OCI-LY1 (cell line): ENCODE data around the gene CD1E.

Experiments used
- H2AFZ ChIP-seq: fragments of 200-600 bp; sonication (generic), shearing (Covaris generic); 2 replicates; pipeline ENCODE4 v1.6.0; 2014; ENCODE audit warnings: antibody characterized with exemption, mild to moderate bottlenecking, low read length
- H3F3A ChIP-seq: fragments of 200-600 bp; sonication (generic), shearing (Covaris generic); 2 replicates; pipeline ENCODE4 v1.6.0; 2014; ENCODE audit warnings: mild to moderate bottlenecking, antibody characterized with exemption, low read length, moderate library complexity; ENCODE audit not compliant: insufficient read depth
- H3K27ac ChIP-seq: fragments of 200-600 bp; sonication (generic); 2 replicates; pipeline ENCODE4 v1.5.1; 2014; ENCODE audit warnings: low read length, mixed run types, mild to moderate bottlenecking, low read depth; ENCODE audit not compliant: poor library complexity, severe bottlenecking
- H3K27me3 ChIP-seq: fragments of 200-600 bp; sonication (generic); 2 replicates; pipeline ENCODE4 v1.6.0; 2014; ENCODE audit warnings: antibody characterized with exemption, mild to moderate bottlenecking, low read length, moderate library complexity; ENCODE audit not compliant: insufficient read depth
- H3K36me3 ChIP-seq: fragments of 200-600 bp; sonication (generic); 2 replicates; pipeline ENCODE4 v1.6.1; 2014; ENCODE audit warnings: mild to moderate bottlenecking, antibody characterized with exemption, low read length, moderate library complexity, mixed read lengths; ENCODE audit not compliant: insufficient read depth
- H3K4me1 ChIP-seq: fragments of 200-600 bp; sonication (generic); 2 replicates; pipeline ENCODE4 v1.5.1; 2014; ENCODE audit warnings: mild to moderate bottlenecking, low read length, moderate library complexity; ENCODE audit not compliant: insufficient read depth, severe bottlenecking
- H3K4me2 ChIP-seq: fragments of 200-600 bp; sonication (generic), shearing (Covaris generic); 2 replicates; pipeline ENCODE4 v1.6.1; 2014; ENCODE audit warnings: low read length
- H3K4me3 ChIP-seq: fragments of 200-600 bp; sonication (generic); 2 replicates; pipeline ENCODE4 v1.5.1; 2014; ENCODE audit warnings: low read length, low read depth, mild to moderate bottlenecking, mixed read lengths; ENCODE audit not compliant: poor library complexity, severe bottlenecking
- H3K79me2 ChIP-seq: fragments of 200-600 bp; shearing (Covaris generic); 2 replicates; pipeline ENCODE4 v1.6.1; 2016; ENCODE audit warnings: mixed run types, low read length, mixed read lengths; ENCODE audit not compliant: insufficient read depth
- H3K9ac ChIP-seq: fragments of 200-600 bp; sonication (generic), shearing (Covaris generic); 2 replicates; pipeline ENCODE4 v1.6.1; 2014; ENCODE audit warnings: mild to moderate bottlenecking, low read length, mixed read lengths
- H3K9me2 ChIP-seq: fragments of 200-600 bp; sonication (generic), shearing (Covaris generic); 2 replicates; pipeline ENCODE4 v1.6.1; 2014; ENCODE audit warnings: low read depth, mild to moderate bottlenecking, low read length, mixed read lengths
- H3K9me3 ChIP-seq: fragments of 200-600 bp; shearing (Covaris generic); 2 replicates; pipeline ENCODE4 v1.6.1; 2014; ENCODE audit warnings: low read length, mixed read lengths
- H4K20me1 ChIP-seq: fragments of 200-600 bp; sonication (generic), shearing (Covaris generic); 2 replicates; pipeline ENCODE4 v1.6.0; 2016; ENCODE audit warnings: mild to moderate bottlenecking, low read length; ENCODE audit not compliant: insufficient read depth
- CTCF ChIP-seq: fragments of 200-600 bp; sonication (generic), shearing (Covaris generic); IDR thresholded peaks from 2 replicates; pipeline ENCODE4 v1.5.1; 2017; ENCODE audit warnings: mild to moderate bottlenecking, antibody characterized with exemption, low read length, moderate library complexity, mixed read lengths
- EZH2 ChIP-seq: fragments of 200-600 bp; sonication (generic), shearing (Covaris generic); IDR thresholded peaks from 2 replicates; pipeline ENCODE4 v1.8.0; 2017; ENCODE audit warnings: borderline replicate concordance, mixed run types, mild to moderate bottlenecking, antibody characterized with exemption, low read length, moderate library complexity, mixed read lengths

The CD1E gene

GRCh38 chr1:158354255-158354654 lies 561 bp downstream of the CD1E start:
- H3K9me2 ChIP-seq = no peaks in the 10 kb centered on the region
- H3K4me1 ChIP-seq = no peaks in the 10 kb centered on the region
- no peak overlapping the region for H3K4me3 ChIP-seq
- H3K27me3 ChIP-seq = no peaks in the 10 kb centered on the region
- no peaks in the 10 kb centered on the region for H3K79me2 ChIP-seq
- H2AFZ ChIP-seq = no peak overlapping the region
- no peak overlapping the region for H3K27ac ChIP-seq
- no peak overlapping the region for H3K4me2 ChIP-seq
- no peak for TF ChIP-seq CTCF
- TF ChIP-seq EZH2 = no peak
- no peaks in the 10 kb centered on the region for H3F3A ChIP-seq
- H3K9me3 ChIP-seq = no peaks in the 10 kb centered on the region
- no peaks in the 10 kb centered on the region for H3K36me3 ChIP-seq
- H4K20me1 ChIP-seq = no peaks in the 10 kb centered on the region
- no peak overlapping the region for H3K9ac ChIP-seq

GRCh38 chr1:158355773-158356285 lies 2.1 kb downstream of the CD1E start:
- no peaks in the 10 kb centered on the region for H4K20me1 ChIP-seq
- no peaks in the 10 kb centered on the region for H3K9me3 ChIP-seq
- H3F3A ChIP-seq = no peaks in the 10 kb centered on the region
- H3K27me3 ChIP-seq = no peaks in the 10 kb centered on the region
- no peak overlapping the region for H3K9ac ChIP-seq
- no peaks in the 10 kb centered on the region for H3K36me3 ChIP-seq
- no peaks in the 10 kb centered on the region for H3K9me2 ChIP-seq
- no peak for TF ChIP-seq EZH2
- TF ChIP-seq CTCF = no peak
- H3K27ac ChIP-seq = no peak overlapping the region
- H3K4me1 ChIP-seq = no peaks in the 10 kb centered on the region
- no peak overlapping the region for H3K4me3 ChIP-seq
- no peaks in the 10 kb centered on the region for H3K79me2 ChIP-seq
- no peak overlapping the region for H3K4me2 ChIP-seq
- H2AFZ ChIP-seq = no peak overlapping the region

- Histone ChIP-seq H3K36me3 (no peaks in the 10 kb centered on the region), H3K27me3 (no peaks in the 10 kb centered on the region), H3K4me2 (no peak overlapping the region), H2AFZ (no peak overlapping the region), H3F3A (no peaks in the 10 kb centered on the region), H3K9ac (no peak overlapping the region), H3K9me3 (no peaks in the 10 kb centered on the region), H3K79me2 (no peaks in the 10 kb centered on the region), H3K4me1 (no peaks in the 10 kb centered on the region), H4K20me1 (no peaks in the 10 kb centered on the region), H3K4me3 (no peak overlapping the region), H3K9me2 (no peaks in the 10 kb centered on the region), H3K27ac (no peak overlapping the region)
- TF ChIP-seq EZH2 (no peak), CTCF (no peak)
Measured at GRCh38 chr1:158356616-158357015, 2.9 kb downstream of the CD1E start.
